Left lobe of liver (tissue), 2 donors: ENCODE measurements around the gene DNAAF8. TPM values are rescaled to one million over a fixed set of nuclear protein-coding genes. Genes with fewer than 3 reads are reported as not detected.
"Not testable (repeated sequence)": the region's sequence is repeated elsewhere in the genome, so short reads cannot be mapped to it uniquely, and the experiment has no call there.

Source experiments
- ATAC-seq: fragments of 200-7000 bp; cut with Tn5 transposase; one replicate; pipeline ENCODE4 v1.9.1; 2020; ENCODE audit warnings: mild to moderate bottlenecking, moderate library complexity
- DNase-seq: peaks from one replicate; pipeline ENCODE4 v3.0.0-alpha.2; 2020; ENCODE audit warnings: low spot score
- total RNA-seq: library from RNA; stranded (reverse); gene quantifications from one replicate; pipeline ENCODE4 v1.2.1, GENCODE V29; 2021
- donor health status: DM: no; HTN: no; CAD: no; lungs with moderate emphysema.
- donor health status: DM: no; HTN: yes; CAD: no.

DNAAF8 gene
- total RNA-seq, 1 donor from 2014 or later, result 0.45 TPM

GRCh38 chr16:4776141-4776705 lies 41.9 kb downstream of the DNAAF8 start:
- no peak for ATAC-seq

GRCh38 chr16:4777339-4778049 lies 43.2 kb downstream of the DNAAF8 start:
- no peak for DNase-seq
- ATAC-seq, result no peak

More at GRCh38 chr16:4776141-4776705, 41.9 kb downstream of the DNAAF8 start:
- DNase-seq, result no peak

- DNase-seq (no peak), ATAC-seq (no peak)
Measured at GRCh38 chr16:4778050-4778392, 43.7 kb downstream of the DNAAF8 start.

GRCh38 chr16:4780235-4780634 lies 45.9 kb downstream of the DNAAF8 start:
- DNase-seq (no peak), ATAC-seq (no peak)

- no peak for DNase-seq
- ATAC-seq, result no peak
Measured at GRCh38 chr16:4783251-4783950, 49.1 kb downstream of the DNAAF8 start.

- ATAC-seq (no peak), DNase-seq (no peak)
Measured at GRCh38 chr16:4783951-4784336, 49.6 kb downstream of the DNAAF8 start.

GRCh38 chr16:4784444-4784987 lies 50.2 kb downstream of the DNAAF8 start:
- not testable (repeated sequence) for ATAC-seq

GRCh38 chr16:4785758-4786433 lies 51.6 kb downstream of the DNAAF8 start:
- DNase-seq (no peak), ATAC-seq (no peak)

More at GRCh38 chr16:4784444-4784987, 50.2 kb downstream of the DNAAF8 start:
- DNase-seq, result not testable (repeated sequence)

- no peak for ATAC-seq
- no peak for DNase-seq
Measured at GRCh38 chr16:4787068-4787467, 52.7 kb downstream of the DNAAF8 start.

GRCh38 chr16:4787627-4788482 lies 53.5 kb downstream of the DNAAF8 start, which contains the start of gene SEPTIN12:
SEPTIN12 (minus strand) TSS chr16:4788345; CDS start chr16:4787645, 700 bp downstream.
- peak; percentile 18 for ATAC-seq
- no peak for DNase-seq

- ATAC-seq (peak; percentile 68), DNase-seq (no peak)
Measured at GRCh38 chr16:4788489-4788889, 54.2 kb downstream of the DNAAF8 start.

- DNase-seq (no peak), ATAC-seq (no peak)
Measured at GRCh38 chr16:4788910-4789309, 54.6 kb downstream of the DNAAF8 start.

GRCh38 chr16:4790261-4790660 lies 55.9 kb downstream of the DNAAF8 start:
- ATAC-seq (no peak), DNase-seq (no peak)

GRCh38 chr16:4790871-4791270 lies 56.5 kb downstream of the DNAAF8 start:
- ATAC-seq (no peak), DNase-seq (no peak)

GRCh38 chr16:4792951-4793513 lies 58.7 kb downstream of the DNAAF8 start:
- DNase-seq (no peak), ATAC-seq (peak; percentile 44)

GRCh38 chr16:4795181-4795827 lies 61.0 kb downstream of the DNAAF8 start, which contains the start of gene SMIM22:
SMIM22 (plus strand) TSS chr16:4795369; CDS start chr16:4795735, 366 bp downstream.
- ATAC-seq, result peak; percentile 10

GRCh38 chr16:4795828-4796572 lies 61.7 kb downstream of the DNAAF8 start:
- DNase-seq (no peak), ATAC-seq (no peak)

More at GRCh38 chr16:4795181-4795827, 61.0 kb downstream of the DNAAF8 start, which contains the start of gene SMIM22:
- no peak for DNase-seq
